Neural progenitor cell (in vitro differentiated cells): ENCODE data around the gene QPCTL. TPM values are rescaled to one million over a fixed set of nuclear protein-coding genes. Genes with fewer than 3 reads are reported as not detected.
A peak's percentile ranks its signal among the peaks of the same experiment; 100 is the strongest.

Experiments
- DNase-seq: peaks from one replicate; pipeline ENCODE4 v3.0.0-alpha.2; 2016; ENCODE audit warnings: low spot score
- H2AFZ ChIP-seq: fragments of 200-600 bp; sonication (generic); replicated peaks from 2 replicates; pipeline ENCODE4 v1.6.1; 2016; ENCODE audit warnings: antibody characterized with exemption
- H3F3A ChIP-seq: fragments of 200-600 bp; sonication (generic); 2 replicates; pipeline ENCODE4 v1.6.1; 2016; ENCODE audit warnings: antibody characterized with exemption, low read depth
- H3K27ac ChIP-seq: fragments of 200-600 bp; sonication (generic); 2 replicates; pipeline ENCODE4 v1.5.1; 2016; ENCODE audit warnings: mild to moderate bottlenecking
- H3K27me3 ChIP-seq: fragments of 200-600 bp; sonication (generic); 2 replicates; pipeline ENCODE4 v1.6.1; 2016; ENCODE audit warnings: mild to moderate bottlenecking, moderate library complexity
- H3K36me3 ChIP-seq: fragments of 200-600 bp; sonication (generic); 2 replicates; pipeline ENCODE4 v1.5.1; 2016
- H3K4me1 ChIP-seq: fragments of 200-600 bp; sonication (generic); 2 replicates; pipeline ENCODE4 v1.6.1; 2016; ENCODE audit warnings: mixed run types
- H3K4me2 ChIP-seq: fragments of 200-600 bp; sonication (generic); 2 replicates; pipeline ENCODE4 v1.6.1; 2016
- H3K4me3 ChIP-seq: fragments of 200-600 bp; sonication (generic); 2 replicates; pipeline ENCODE4 v1.5.1; 2016
- H3K79me2 ChIP-seq: fragments of 200-600 bp; sonication (generic); 2 replicates; pipeline ENCODE4 v1.6.1; 2016; ENCODE audit warnings: low read depth
- H3K9ac ChIP-seq: fragments of 200-600 bp; sonication (generic); 2 replicates; pipeline ENCODE4 v1.6.1; 2016
- H3K9me3 ChIP-seq: fragments of 200-600 bp; sonication (generic); 2 replicates; pipeline ENCODE4 v1.5.1; 2016; ENCODE audit warnings: low read depth
- H4K20me1 ChIP-seq: fragments of 200-600 bp; sonication (generic); 2 replicates; pipeline ENCODE4 v1.6.1; 2016; ENCODE audit warnings: low read depth
- H3K27ac Mint-ChIP-seq: 3 replicates; pipeline ENCODE4 v1.8.0; 2021; ENCODE audit warnings: mixed read lengths
- H3K27me3 Mint-ChIP-seq: 2 replicates; pipeline ENCODE4 v1.8.0; 2022; ENCODE audit warnings: low read depth, mild to moderate bottlenecking, inconsistent platforms, moderate library complexity, mixed read lengths; ENCODE audit not compliant: insufficient read depth
- H3K36me3 Mint-ChIP-seq: 3 replicates; pipeline ENCODE4 v1.8.0; 2021; ENCODE audit warnings: mixed read lengths
- H3K4me1 Mint-ChIP-seq: 3 replicates; pipeline ENCODE4 v1.8.0; 2021; ENCODE audit warnings: mixed read lengths
- H3K4me3 Mint-ChIP-seq: 3 replicates; pipeline ENCODE4 v1.8.0; 2021; ENCODE audit warnings: mild to moderate bottlenecking, moderate library complexity, mixed read lengths
- H3K9me3 Mint-ChIP-seq: 3 replicates; pipeline ENCODE4 v1.8.0; 2020; ENCODE audit warnings: mixed read lengths
- CTCF ChIP-seq: fragments of 200-600 bp; sonication (generic); IDR thresholded peaks from 2 replicates; pipeline ENCODE4 v1.5.1; 2017; ENCODE audit warnings: antibody characterized with exemption, mild to moderate bottlenecking
- EZH2 ChIP-seq: fragments of 200-600 bp; sonication (generic); IDR thresholded peaks from 2 replicates; pipeline ENCODE4 v1.6.1; 2017; ENCODE audit warnings: antibody characterized with exemption, mild to moderate bottlenecking, moderate library complexity
- EZH2phosphoT487 ChIP-seq: fragments of 200-600 bp; sonication (generic); IDR thresholded peaks from 2 replicates; pipeline ENCODE4 v1.6.1; 2017; ENCODE audit warnings: antibody characterized with exemption
- total RNA-seq: library from RNA; depleted of rRNA; stranded (reverse); fragments of >200 nt; gene quantifications from 2 replicates; pipeline ENCODE4 v1.2.3, GENCODE V29; 2015; ENCODE audit warnings: low replicate concordance

The QPCTL gene
- total RNA-seq, 1 donor from 2014 or later: 4.5 TPM

GRCh38 chr19:45729800-45730290 lies 37.4 kb downstream of the QPCTL start:
- peaks cover 7% of the 10 kb centered on the region for H3K4me1 ChIP-seq
- H3K9me3 Mint-ChIP-seq: no peaks in the 10 kb centered on the region
- peak overlapping the region; percentile 98 for H3K4me2 ChIP-seq
- H3K9ac ChIP-seq: peak overlapping the region; percentile 66
- peaks cover 55% of the 10 kb centered on the region for H3K79me2 ChIP-seq
- TF ChIP-seq CTCF: no peak
- TF ChIP-seq EZH2: no peak
- no peak for TF ChIP-seq EZH2phosphoT487
- peaks cover 17% of the 10 kb centered on the region for H3K4me1 Mint-ChIP-seq
- peak overlapping the region; percentile 88 for H3K4me3 ChIP-seq
- H3K36me3 Mint-ChIP-seq: no peaks in the 10 kb centered on the region
- peak overlapping the region; percentile 99 for H3K4me3 Mint-ChIP-seq
- peak overlapping the region; percentile 94 for H3K27ac Mint-ChIP-seq
- no peak for DNase-seq
- peaks cover 37% of the 10 kb centered on the region for H4K20me1 ChIP-seq
- peaks cover 9% of the 10 kb centered on the region for H3K27me3 Mint-ChIP-seq
- no peaks in the 10 kb centered on the region for H3K9me3 ChIP-seq
- no peaks in the 10 kb centered on the region for H3K36me3 ChIP-seq
- peak overlapping the region; percentile 2 for H2AFZ ChIP-seq
- H3K27ac ChIP-seq: no peak overlapping the region
- peaks cover 9% of the 10 kb centered on the region for H3F3A ChIP-seq
- no peaks in the 10 kb centered on the region for H3K27me3 ChIP-seq

DNA sequence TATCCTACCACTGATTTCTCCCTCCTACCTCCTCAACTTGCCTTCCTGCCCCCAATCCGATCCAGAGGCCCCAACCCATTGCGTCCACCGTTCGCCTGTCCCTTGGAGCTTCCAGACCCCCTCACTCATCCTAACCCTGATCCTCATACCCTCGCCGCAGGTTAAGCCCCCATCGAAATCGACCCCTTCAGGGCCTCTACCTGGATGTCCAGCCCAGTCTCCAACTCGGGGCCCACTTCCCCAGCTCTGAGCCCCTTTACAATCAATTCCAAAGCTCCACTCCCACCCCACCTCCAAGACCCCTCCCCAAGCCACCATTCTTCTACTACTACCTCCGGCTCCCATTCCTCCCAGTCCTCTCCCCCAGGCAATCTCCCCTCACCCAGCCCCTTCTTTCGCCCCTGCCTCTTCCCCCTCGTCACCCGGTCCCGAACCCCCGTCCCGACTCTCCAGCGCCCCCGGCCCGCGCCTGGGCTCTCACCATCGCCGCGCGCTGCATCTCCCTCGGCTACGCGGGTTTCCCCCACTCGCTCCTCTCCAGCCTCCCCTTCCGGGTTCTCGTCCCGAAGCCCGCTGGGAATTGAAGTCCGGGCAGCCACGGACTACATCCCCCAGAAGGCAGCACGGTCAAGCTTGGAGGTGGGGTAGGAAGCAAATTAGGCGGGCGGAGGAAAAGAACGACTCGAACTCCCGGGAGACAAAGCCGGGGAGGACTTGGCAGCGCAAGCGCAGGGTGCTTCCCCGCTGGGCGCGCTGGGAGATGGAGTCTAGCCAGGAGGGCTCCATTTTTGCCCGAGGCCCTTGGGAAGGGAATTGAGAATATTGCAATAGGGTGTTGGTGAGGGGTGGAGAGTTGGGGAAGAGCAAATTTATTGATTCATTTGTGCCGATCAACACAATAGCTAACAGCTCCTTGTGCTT lies 38.2 kb downstream of the QPCTL start, which contains the start of gene FBXO46:
Gene FBXO46 (minus strand): TSS at position 529 of the 921 bp plus-strand sequence. CDS start 17,401 bp downstream, outside the sequence.
- Mint-ChIP-seq H3K9me3 (no peaks in the 10 kb centered on the region), H3K27ac (peak within 1 kb of the TSS; percentile 98), H3K36me3 (no peaks in the 10 kb centered on the region), H3K4me1 (peaks cover 17% of the 10 kb centered on the region), H3K27me3 (peaks cover 9% of the 10 kb centered on the region), H3K4me3 (peak within 1 kb of the TSS; percentile 99)
- H3K9me3 ChIP-seq: no peaks in the 10 kb centered on the region
- H3K27me3 ChIP-seq: no peaks in the 10 kb centered on the region
- H3F3A ChIP-seq: peaks cover 9% of the 10 kb centered on the region
- H3K36me3 ChIP-seq: no peaks in the 10 kb centered on the region
- TF ChIP-seq CTCF (peak; percentile 43), EZH2 (no peak), EZH2phosphoT487 (no peak)
- H3K27ac ChIP-seq: no peak within 1 kb of the TSS
- peak within 1 kb of the TSS; percentile 2 for H2AFZ ChIP-seq
- H3K4me2 ChIP-seq: peak within 1 kb of the TSS; percentile 98
- peaks cover 7% of the 10 kb centered on the region for H3K4me1 ChIP-seq
- H3K4me3 ChIP-seq: peak within 1 kb of the TSS; percentile 88
- peaks cover 32% of the 10 kb centered on the region for H4K20me1 ChIP-seq
- H3K9ac ChIP-seq: peak within 1 kb of the TSS; percentile 66
- H3K79me2 ChIP-seq: peaks cover 48% of the 10 kb centered on the region
- DNase-seq: peak; percentile 98

DNA sequence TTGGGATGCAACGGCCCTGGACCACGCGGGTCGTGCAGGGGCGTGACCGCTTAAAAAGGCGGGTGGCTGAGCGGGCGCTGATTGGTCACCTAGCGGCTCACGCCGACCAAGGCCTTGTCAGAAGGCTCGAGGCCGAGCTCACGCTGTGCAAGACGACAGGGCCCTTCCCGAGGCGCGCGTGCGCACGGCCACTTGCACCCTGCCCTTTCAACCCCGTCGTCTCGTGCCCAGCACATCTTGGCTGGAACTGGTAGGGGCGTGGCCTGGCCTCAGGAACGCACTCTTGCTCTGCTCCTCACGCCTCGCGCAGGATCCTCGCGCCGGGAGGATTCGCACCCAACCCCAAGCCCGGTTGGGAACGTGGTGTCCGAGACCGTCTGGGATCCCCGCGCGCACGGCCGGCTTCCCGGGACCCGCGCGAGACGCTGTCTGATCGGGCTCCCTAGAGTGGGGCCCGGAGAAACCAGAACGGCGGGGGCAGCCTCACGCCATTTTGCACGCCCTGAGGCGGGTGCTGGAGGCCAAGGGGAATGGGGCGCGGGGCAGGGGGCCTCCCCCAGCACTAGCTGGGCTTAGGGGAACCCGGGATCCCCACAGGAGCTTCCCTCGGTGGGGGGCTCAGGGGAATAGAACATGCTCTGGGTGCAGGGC lies 40.8 kb downstream of the QPCTL start, which contains the start of gene MEIOSIN:
Gene MEIOSIN (plus strand): TSS at position 280 of the 651 bp plus-strand sequence. CDS start 1,938 bp downstream, outside the sequence.
- no peak for TF ChIP-seq CTCF
- H3K4me3 ChIP-seq: no peak within 1 kb of the TSS
- DNase-seq: no peak

More for the DNA sequence above, 40.8 kb downstream of the QPCTL start, which contains the start of gene MEIOSIN:
- Histone ChIP-seq H3K9ac (no peak within 1 kb of the TSS), H3K27ac (no peak within 1 kb of the TSS), H3K9me3 (no peaks in the 10 kb centered on the region), H3F3A (peaks cover 9% of the 10 kb centered on the region), H2AFZ (no peak within 1 kb of the TSS), H3K79me2 (peaks cover 22% of the 10 kb centered on the region), H3K4me1 (peaks cover 7% of the 10 kb centered on the region), H4K20me1 (peaks cover 15% of the 10 kb centered on the region), H3K36me3 (no peaks in the 10 kb centered on the region), H3K4me2 (no peak within 1 kb of the TSS), H3K27me3 (no peaks in the 10 kb centered on the region)
- H3K4me1 Mint-ChIP-seq: peaks cover 18% of the 10 kb centered on the region
- H3K4me3 Mint-ChIP-seq: peak within 1 kb of the TSS; percentile 48
- no peaks in the 10 kb centered on the region for H3K36me3 Mint-ChIP-seq
- H3K9me3 Mint-ChIP-seq: no peaks in the 10 kb centered on the region
- peak within 1 kb of the TSS; percentile 80 for H3K27ac Mint-ChIP-seq
- H3K27me3 Mint-ChIP-seq: peaks cover 9% of the 10 kb centered on the region
